OCI-M2 (cell line): ENCODE measurements around the gene SEC22C.

Experiments
- DNase-seq: peaks from one replicate; lab custom pipeline; 2025; ENCODE audit not compliant: unreplicated experiment; lab: John Stamatoyannopoulos, UW

Gene SEC22C

GRCh38 chr3:42539871-42540714 lies 41.7 kb downstream of the SEC22C start:
- no peak for DNase-seq

GRCh38 chr3:42537350-42537749 lies 44.4 kb downstream of the SEC22C start:
- DNase-seq = no peak

- DNase-seq = no peak
These were observed 45.6 kb downstream of the SEC22C start for GRCh38 chr3:42535981-42536784.

- no peak for DNase-seq
These were observed 48.4 kb downstream of the SEC22C start for GRCh38 chr3:42533161-42533897.

GRCh38 chr3:42532229-42532628 lies 49.5 kb downstream of the SEC22C start:
- no peak for DNase-seq

- DNase-seq = no peak
These were observed 50.3 kb downstream of the SEC22C start for GRCh38 chr3:42531470-42531869.

GRCh38 chr3:42530073-42530472 lies 51.7 kb downstream of the SEC22C start:
- no peak for DNase-seq

- no peak for DNase-seq
These were observed 52.3 kb downstream of the SEC22C start for GRCh38 chr3:42529468-42529867.

- no peak for DNase-seq
These were observed 54.3 kb downstream of the SEC22C start for GRCh38 chr3:42527368-42527917.

GRCh38 chr3:42526616-42527367 lies 55.0 kb downstream of the SEC22C start:
- DNase-seq = no peak

- no peak for DNase-seq
These were observed 55.9 kb downstream of the SEC22C start for GRCh38 chr3:42525736-42526345.

- no peak for DNase-seq
These were observed 56.6 kb downstream of the SEC22C start for GRCh38 chr3:42525212-42525611.

GRCh38 chr3:42524751-42525150 lies 57.0 kb downstream of the SEC22C start:
- no peak for DNase-seq

- no peak for DNase-seq
These were observed 60.9 kb downstream of the SEC22C start for GRCh38 chr3:42520906-42521305.

- DNase-seq = no peak
These were observed 61.4 kb downstream of the SEC22C start for GRCh38 chr3:42520336-42520735.

GRCh38 chr3:42519568-42519962 lies 62.2 kb downstream of the SEC22C start:
- no peak for DNase-seq

GRCh38 chr3:42518800-42519567 lies 62.8 kb downstream of the SEC22C start:
- DNase-seq = no peak

GRCh38 chr3:42517117-42517516 lies 64.7 kb downstream of the SEC22C start:
- no peak for DNase-seq

GRCh38 chr3:42516443-42516842 lies 65.3 kb downstream of the SEC22C start:
- DNase-seq = no peak
